ENCODE measurements around the gene MTX3. TPM values are rescaled to one million over a fixed set of nuclear protein-coding genes. Genes with fewer than 3 reads are reported as not detected.

Gene MTX3
- total RNA-seq, 1 experiment from 2014 or later: 8.4 TPM

GRCh38 chr5:80034559-80034958, 43.5 kb upstream of the MTX3 start:
- ChIA-PET POLR2A (no interaction called here), CTCF (no interaction called here)
- no peaks in the 10 kb centered on the region for H3K9me3 Mint-ChIP-seq (ENCODE audit: unreplicated experiment)
- H3K4me3 Mint-ChIP-seq (ENCODE audit: unreplicated experiment): peak overlapping the region; percentile 29
- H3K27me3 Mint-ChIP-seq (ENCODE audit: insufficient read depth, unreplicated experiment): peaks cover 7% of the 10 kb centered on the region
- H3K9me3 ChIP-seq: no peaks in the 10 kb centered on the region
- H3K4me1 ChIP-seq: no peaks in the 10 kb centered on the region
- no peaks in the 10 kb centered on the region for H3K27me3 ChIP-seq (replicated peaks; ENCODE audit: control insufficient read depth, insufficient read depth, low read length)
- TF ChIP-seq CTCF (IDR thresholded peaks at IDR 0.05; ENCODE audit: insufficient read depth in 1 of 2, low read depth in 1 of 2, low read length in 1 of 2, severe bottlenecking in 1 of 2, unreplicated experiment in 1 of 2): no peak
- no peaks in the 10 kb centered on the region for H3K36me3 ChIP-seq (ENCODE audit: control insufficient read depth, insufficient read depth, low read length)
- no peaks in the 10 kb centered on the region for H3K36me3 Mint-ChIP-seq (ENCODE audit: insufficient read depth, unreplicated experiment)
- BruUV-seq (replicated peaks): no TSS peak
- no peaks in the 10 kb centered on the region for H3K4me1 Mint-ChIP-seq (ENCODE audit: low read depth, unreplicated experiment)
- DNase-seq: no peak
- no peak overlapping the region for H3K4me3 ChIP-seq (ENCODE audit: low read depth, low read length)
- no peak overlapping the region for H3K27ac Mint-ChIP-seq (ENCODE audit: unreplicated experiment)
- intact Hi-C loops (cut with micrococcal nuclease; ENCODE audit: unreplicated experiment): no loop called here

GRCh38 chr5:80033513-80033912, 42.5 kb upstream of the MTX3 start:
- Histone ChIP-seq H3K4me3 (ENCODE audit: low read depth, low read length) (no peak overlapping the region), H3K27me3 (replicated peaks; ENCODE audit: control insufficient read depth, insufficient read depth, low read length) (no peaks in the 10 kb centered on the region), H3K36me3 (ENCODE audit: control insufficient read depth, insufficient read depth, low read length) (no peaks in the 10 kb centered on the region), H3K9me3 (no peaks in the 10 kb centered on the region), H3K4me1 (no peaks in the 10 kb centered on the region)
- no peaks in the 10 kb centered on the region for H3K36me3 Mint-ChIP-seq (ENCODE audit: insufficient read depth, unreplicated experiment)
- no TSS peak for BruUV-seq (replicated peaks)
- no peak overlapping the region for H3K27ac Mint-ChIP-seq (ENCODE audit: unreplicated experiment)
- no peaks in the 10 kb centered on the region for H3K9me3 Mint-ChIP-seq (ENCODE audit: unreplicated experiment)
- no peak for DNase-seq
- H3K27me3 Mint-ChIP-seq (ENCODE audit: insufficient read depth, unreplicated experiment): peaks cover 7% of the 10 kb centered on the region
- ChIA-PET POLR2A (no interaction called here), CTCF (no interaction called here)
- no peaks in the 10 kb centered on the region for H3K4me1 Mint-ChIP-seq (ENCODE audit: low read depth, unreplicated experiment)
- H3K4me3 Mint-ChIP-seq (ENCODE audit: unreplicated experiment): no peak overlapping the region
- TF ChIP-seq CTCF (IDR thresholded peaks at IDR 0.05; ENCODE audit: insufficient read depth in 1 of 2, low read depth in 1 of 2, low read length in 1 of 2, severe bottlenecking in 1 of 2, unreplicated experiment in 1 of 2): no peak
- intact Hi-C loops (cut with micrococcal nuclease; ENCODE audit: unreplicated experiment): no loop called here

- BruUV-seq (replicated peaks): no TSS peak
- TF ChIP-seq CTCF (IDR thresholded peaks at IDR 0.05; ENCODE audit: insufficient read depth in 1 of 2, low read depth in 1 of 2, low read length in 1 of 2, severe bottlenecking in 1 of 2, unreplicated experiment in 1 of 2): no peak
- Mint-ChIP-seq H3K4me1 (ENCODE audit: low read depth, unreplicated experiment) (no peaks in the 10 kb centered on the region), H3K9me3 (ENCODE audit: unreplicated experiment) (no peaks in the 10 kb centered on the region), H3K27me3 (ENCODE audit: insufficient read depth, unreplicated experiment) (peaks cover 9% of the 10 kb centered on the region), H3K27ac (ENCODE audit: unreplicated experiment) (no peak overlapping the region), H3K4me3 (ENCODE audit: unreplicated experiment) (no peak overlapping the region), H3K36me3 (ENCODE audit: insufficient read depth, unreplicated experiment) (no peaks in the 10 kb centered on the region)
- no peak overlapping the region for H3K4me3 ChIP-seq (ENCODE audit: low read depth, low read length)
- H3K4me1 ChIP-seq: no peaks in the 10 kb centered on the region
- no peak for DNase-seq
- no peaks in the 10 kb centered on the region for H3K9me3 ChIP-seq
- H3K27me3 ChIP-seq (replicated peaks; ENCODE audit: control insufficient read depth, insufficient read depth, low read length): no peaks in the 10 kb centered on the region
- H3K36me3 ChIP-seq (ENCODE audit: control insufficient read depth, insufficient read depth, low read length): no peaks in the 10 kb centered on the region
- CTCF ChIA-PET: no interaction called here
- intact Hi-C loops (cut with micrococcal nuclease; ENCODE audit: unreplicated experiment): no loop called here
- POLR2A ChIA-PET: no interaction called here
These were observed 40.0 kb upstream of the MTX3 start for GRCh38 chr5:80031109-80031508.

Measured in Caco-2 (cell line).